Measurements from ENCODE around the gene ANKRD24. TPM values are rescaled to one million over a fixed set of nuclear protein-coding genes. Genes with fewer than 3 reads are reported as not detected.

Gene ANKRD24
- total and polyA plus RNA-seq, 2 experiments from 2014 or later: 3.7 to 18.0 TPM

DNA sequence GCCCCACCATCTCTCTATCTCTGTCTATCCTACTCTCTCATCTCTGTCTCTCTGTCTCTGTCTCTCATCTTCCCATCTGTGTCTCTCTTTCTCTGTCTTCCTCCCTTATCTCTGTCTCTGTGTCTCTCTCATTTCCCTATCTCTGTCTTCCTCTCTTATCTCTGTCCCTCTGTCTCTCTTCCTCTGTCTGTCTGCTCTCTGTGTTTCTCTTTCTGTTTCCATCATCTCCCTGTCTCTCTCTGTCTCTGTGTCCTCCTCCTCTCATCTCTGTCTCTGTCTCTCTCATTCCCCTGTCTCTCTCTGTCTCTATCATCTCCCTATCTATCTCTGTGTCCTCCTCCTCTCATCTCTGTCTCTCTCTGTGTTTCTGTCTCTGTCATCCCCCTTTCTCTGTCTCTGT is 45.3 kb downstream of the ANKRD24 start (continued):
- TF ChIP-seq ZNF114 (CRISPR knock-in tag; IDR thresholded peaks at IDR 0.05): no peak
- TF ChIP-seq CREB1 (CRISPR knock-in tag; IDR thresholded peaks at IDR 0.05; ENCODE audit: low read depth): no peak
- TF ChIP-seq, protein P1, sequence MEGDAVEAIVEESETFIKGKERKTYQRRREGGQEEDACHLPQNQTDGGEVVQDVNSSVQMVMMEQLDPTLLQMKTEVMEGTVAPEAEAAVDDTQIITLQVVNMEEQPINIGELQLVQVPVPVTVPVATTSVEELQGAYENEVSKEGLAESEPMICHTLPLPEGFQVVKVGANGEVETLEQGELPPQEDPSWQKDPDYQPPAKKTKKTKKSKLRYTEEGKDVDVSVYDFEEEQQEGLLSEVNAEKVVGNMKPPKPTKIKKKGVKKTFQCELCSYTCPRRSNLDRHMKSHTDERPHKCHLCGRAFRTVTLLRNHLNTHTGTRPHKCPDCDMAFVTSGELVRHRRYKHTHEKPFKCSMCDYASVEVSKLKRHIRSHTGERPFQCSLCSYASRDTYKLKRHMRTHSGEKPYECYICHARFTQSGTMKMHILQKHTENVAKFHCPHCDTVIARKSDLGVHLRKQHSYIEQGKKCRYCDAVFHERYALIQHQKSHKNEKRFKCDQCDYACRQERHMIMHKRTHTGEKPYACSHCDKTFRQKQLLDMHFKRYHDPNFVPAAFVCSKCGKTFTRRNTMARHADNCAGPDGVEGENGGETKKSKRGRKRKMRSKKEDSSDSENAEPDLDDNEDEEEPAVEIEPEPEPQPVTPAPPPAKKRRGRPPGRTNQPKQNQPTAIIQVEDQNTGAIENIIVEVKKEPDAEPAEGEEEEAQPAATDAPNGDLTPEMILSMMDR (conservative IDR thresholded peaks at IDR 0.05; ENCODE audit: low read depth in 2 of 2): no peak
- no peak for TF ChIP-seq STAT1 (IDR thresholded peaks at IDR 0.05; ENCODE audit: unreplicated experiment)

DNA sequence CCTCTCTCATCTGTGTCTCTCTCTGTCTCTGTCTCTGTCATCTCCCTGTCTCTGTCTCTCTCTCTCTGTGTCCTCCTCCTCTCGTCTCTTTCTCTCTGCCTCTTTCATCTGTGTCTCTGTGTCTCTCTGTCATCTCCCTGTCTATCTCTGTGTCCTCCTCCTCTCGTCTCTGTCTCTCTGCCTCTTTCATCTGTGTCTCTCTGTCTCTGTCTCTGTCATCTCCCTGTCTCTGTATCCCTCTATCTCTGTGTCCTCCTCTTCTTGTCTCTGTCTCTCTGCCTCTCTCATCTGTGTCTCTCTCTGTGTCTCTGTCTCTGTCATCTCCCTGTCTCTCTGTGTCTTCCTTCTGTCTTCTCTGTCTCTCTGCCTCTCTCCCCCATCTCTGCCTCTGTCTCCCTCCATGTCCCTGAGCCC is 46.3 kb downstream of the ANKRD24 start:
- H3K4me3 ChIP-seq: 0 out of 2 replicates have a peak overlapping the region, but pooled peaks have one; percentile 26
- H3K4me1 Mint-ChIP-seq: no peaks in the 10 kb centered on the region
- H3K27me3 Mint-ChIP-seq (ENCODE audit: insufficient read depth, low read depth, poor library complexity): peaks cover 7% of the 10 kb centered on the region
- no peaks in the 10 kb centered on the region for H4K20me1 ChIP-seq (replicated peaks; ENCODE audit: insufficient read depth)
- H3K27me3 ChIP-seq (ENCODE audit: insufficient read depth): no peaks in the 10 kb centered on the region
- no peaks in the 10 kb centered on the region for H3K36me3 ChIP-seq (ENCODE audit: insufficient read depth)
- DNase-seq (ENCODE audit: low spot score): no peak
- no peak for ATAC-seq
- peak overlapping the region; percentile 23; the same call in 1 of the 2 replicates for H2AFZ ChIP-seq
- no peak overlapping the region for H3K27ac Mint-ChIP-seq
- H3K36me3 Mint-ChIP-seq (ENCODE audit: low read depth): peaks cover 4% of the 10 kb centered on the region; the same call in 1 of the 3 replicates
- H3K79me2 ChIP-seq (replicated peaks; ENCODE audit: insufficient read depth): no peaks in the 10 kb centered on the region
- no peaks in the 10 kb centered on the region; the same call in 2 of the 3 replicates for H3K9me3 Mint-ChIP-seq
- no peaks in the 10 kb centered on the region for H3F3A ChIP-seq (replicated peaks; ENCODE audit: low read depth)
- H3K27ac ChIP-seq (ENCODE audit: low read depth): no peak overlapping the region
- no peak for TF ChIP-seq EZH2 (IDR thresholded peaks at IDR 0.05; ENCODE audit: low read depth, unreplicated experiment)
- TF ChIP-seq CREB1 (CRISPR knock-in tag; IDR thresholded peaks at IDR 0.05; ENCODE audit: low read depth): no peak
- TF ChIP-seq, protein P1 (conservative IDR thresholded peaks at IDR 0.05; ENCODE audit: low read depth in 2 of 2): no peak
- no peak for TF ChIP-seq POLR2AphosphoS5 (IDR thresholded peaks at IDR 0.05; ENCODE audit: low read depth)
- TF ChIP-seq, protein P2, sequence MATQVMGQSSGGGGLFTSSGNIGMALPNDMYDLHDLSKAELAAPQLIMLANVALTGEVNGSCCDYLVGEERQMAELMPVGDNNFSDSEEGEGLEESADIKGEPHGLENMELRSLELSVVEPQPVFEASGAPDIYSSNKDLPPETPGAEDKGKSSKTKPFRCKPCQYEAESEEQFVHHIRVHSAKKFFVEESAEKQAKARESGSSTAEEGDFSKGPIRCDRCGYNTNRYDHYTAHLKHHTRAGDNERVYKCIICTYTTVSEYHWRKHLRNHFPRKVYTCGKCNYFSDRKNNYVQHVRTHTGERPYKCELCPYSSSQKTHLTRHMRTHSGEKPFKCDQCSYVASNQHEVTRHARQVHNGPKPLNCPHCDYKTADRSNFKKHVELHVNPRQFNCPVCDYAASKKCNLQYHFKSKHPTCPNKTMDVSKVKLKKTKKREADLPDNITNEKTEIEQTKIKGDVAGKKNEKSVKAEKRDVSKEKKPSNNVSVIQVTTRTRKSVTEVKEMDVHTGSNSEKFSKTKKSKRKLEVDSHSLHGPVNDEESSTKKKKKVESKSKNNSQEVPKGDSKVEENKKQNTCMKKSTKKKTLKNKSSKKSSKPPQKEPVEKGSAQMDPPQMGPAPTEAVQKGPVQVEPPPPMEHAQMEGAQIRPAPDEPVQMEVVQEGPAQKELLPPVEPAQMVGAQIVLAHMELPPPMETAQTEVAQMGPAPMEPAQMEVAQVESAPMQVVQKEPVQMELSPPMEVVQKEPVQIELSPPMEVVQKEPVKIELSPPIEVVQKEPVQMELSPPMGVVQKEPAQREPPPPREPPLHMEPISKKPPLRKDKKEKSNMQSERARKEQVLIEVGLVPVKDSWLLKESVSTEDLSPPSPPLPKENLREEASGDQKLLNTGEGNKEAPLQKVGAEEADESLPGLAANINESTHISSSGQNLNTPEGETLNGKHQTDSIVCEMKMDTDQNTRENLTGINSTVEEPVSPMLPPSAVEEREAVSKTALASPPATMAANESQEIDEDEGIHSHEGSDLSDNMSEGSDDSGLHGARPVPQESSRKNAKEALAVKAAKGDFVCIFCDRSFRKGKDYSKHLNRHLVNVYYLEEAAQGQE (IDR thresholded peaks at IDR 0.05; ENCODE audit: unreplicated experiment): no peak
- TF ChIP-seq NANOG (IDR thresholded peaks at IDR 0.05; ENCODE audit: borderline replicate concordance): no peak
- TF ChIP-seq STAT1 (IDR thresholded peaks at IDR 0.05; ENCODE audit: unreplicated experiment): no peak
- TF ChIP-seq EZH2phosphoT487 (IDR thresholded peaks at IDR 0.05; ENCODE audit: unreplicated experiment): no peak
- TF ChIP-seq, protein P3, sequence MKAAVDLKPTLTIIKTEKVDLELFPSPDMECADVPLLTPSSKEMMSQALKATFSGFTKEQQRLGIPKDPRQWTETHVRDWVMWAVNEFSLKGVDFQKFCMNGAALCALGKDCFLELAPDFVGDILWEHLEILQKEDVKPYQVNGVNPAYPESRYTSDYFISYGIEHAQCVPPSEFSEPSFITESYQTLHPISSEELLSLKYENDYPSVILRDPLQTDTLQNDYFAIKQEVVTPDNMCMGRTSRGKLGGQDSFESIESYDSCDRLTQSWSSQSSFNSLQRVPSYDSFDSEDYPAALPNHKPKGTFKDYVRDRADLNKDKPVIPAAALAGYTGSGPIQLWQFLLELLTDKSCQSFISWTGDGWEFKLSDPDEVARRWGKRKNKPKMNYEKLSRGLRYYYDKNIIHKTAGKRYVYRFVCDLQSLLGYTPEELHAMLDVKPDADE (IDR thresholded peaks at IDR 0.05): no peak
- TF ChIP-seq ZNF331 (CRISPR knock-in tag; IDR thresholded peaks at IDR 0.05; ENCODE audit: low read depth): no peak
- no peak for TF ChIP-seq ZNF114 (CRISPR knock-in tag; IDR thresholded peaks at IDR 0.05)
- H3K4me1 ChIP-seq (ENCODE audit: insufficient read depth): no peaks in the 10 kb centered on the region; the same call in 1 of the 2 replicates
- H3K4me2 ChIP-seq: peak overlapping the region; percentile 66; the same call in 1 of the 2 replicates
- no peak overlapping the region for H3K4me3 Mint-ChIP-seq
- no peaks in the 10 kb centered on the region for H3K9me2 ChIP-seq (ENCODE audit: insufficient read depth)
